K562 (cell line): ENCODE measurements around the gene SOCS7. TPM values are rescaled to one million over a fixed set of nuclear protein-coding genes. Genes with fewer than 3 reads are reported as not detected.

Experiments used
- ATAC-seq: fragments of 200-7000 bp; cut with Tn5 transposase; 3 replicates; pipeline ENCODE4 v1.9.1; 2020; ENCODE audit warnings: moderate library complexity
- BruUV-seq: library from RNA; stranded (reverse); fragments of 400-500 nt; replicated peaks from 2 replicates; lab custom pipeline; 2021; lab: Mats Ljungman, UMichigan
- CTCF ChIA-PET: fragments of 300-600 bp; formaldehyde crosslinking; extraction: SDS; loops from one replicate; lab custom pipeline; 2021; ENCODE audit warnings: low intra/inter-chr PET ratio; lab: Yijun Ruan, JAX
- POLR2A ChIA-PET: fragments of 300-600, 350-650 bp; sonication (Branson Sonifier 250); formaldehyde crosslinking; extraction: SDS; loops from one replicate; lab custom pipeline; 2021; ENCODE audit warnings: antibody characterized with exemption, inconsistent platforms; lab: Yijun Ruan, JAX
- DNase-seq, 4 experiments: peaks; one replicate each; pipeline versions ENCODE4 v3.0.0 to v3.0.0-alpha.2; 2011 to 2018; ENCODE audit warnings: low spot score in 3 of 4, mixed read lengths in 3 of 4; ENCODE audit errors: extremely low read depth in 1 of 4
- FAIRE-seq: peaks from 2 replicates; lab custom pipeline; 2011; peaks lifted over from hg19 to GRCh38; lab: Jason Lieb, UNC
- H2AFZ ChIP-seq: 2 replicates; pipeline ENCODE4 v1.6.0; 2011; ENCODE audit warnings: low read depth, low read length, control low read depth, inconsistent platforms
- H3K27ac ChIP-seq: fragments of 200-600 bp; 3 replicates; pipeline ENCODE4 v1.8.0; 2011; ENCODE audit warnings: low read depth, mild to moderate bottlenecking, control low read depth, inconsistent platforms, low read length, moderate library complexity, mixed read lengths; ENCODE audit errors: extremely low read depth
- H3K27me3 ChIP-seq, 2 experiments: fragments of 300-600 bp in 1 of 2; 2 replicates in 1 of 2; 3 replicates in 1 of 2; pipeline versions ENCODE4 v1.6.0 to v1.8.0; 2011; ENCODE audit warnings: inconsistent platforms in 2 of 2, low read length in 2 of 2, mild to moderate bottlenecking in 1 of 2, mixed read lengths in 1 of 2, moderate library complexity in 1 of 2; ENCODE audit not compliant: control insufficient read depth in 2 of 2, insufficient read depth in 2 of 2
- H3K36me3 ChIP-seq: fragments of 300-600 bp; 3 replicates; pipeline ENCODE4 v1.8.0; 2011; ENCODE audit warnings: mild to moderate bottlenecking, low read length, inconsistent platforms; ENCODE audit not compliant: control insufficient read depth, insufficient read depth
- H3K4me1 ChIP-seq, 2 experiments: fragments of 200-600 bp in 1 of 2; replicated peaks in 1 of 2; 2 replicates in 1 of 2; 3 replicates in 1 of 2; pipeline versions ENCODE4 v1.5.1 to v1.8.0; 2011; ENCODE audit warnings: inconsistent platforms in 2 of 2, low read length in 2 of 2, mild to moderate bottlenecking in 1 of 2, mixed read lengths in 1 of 2, moderate library complexity in 1 of 2; ENCODE audit not compliant: control insufficient read depth in 2 of 2, insufficient read depth in 2 of 2
- H3K4me2 ChIP-seq: 2 replicates; pipeline ENCODE4 v1.6.1; 2011; ENCODE audit warnings: low read length, control low read depth, inconsistent platforms, mixed read lengths; ENCODE audit not compliant: insufficient read depth
- H3K4me3 ChIP-seq: fragments of 200-600 bp; sonication (generic), shearing (Covaris generic); 2 replicates; pipeline ENCODE4 v1.5.1; 2016; ENCODE audit warnings: control low read depth, inconsistent platforms
- H3K79me2 ChIP-seq: fragments of 200-600 bp; 3 replicates; pipeline ENCODE4 v1.8.0; 2011; ENCODE audit warnings: low read length, inconsistent platforms; ENCODE audit not compliant: control insufficient read depth, insufficient read depth
- H3K9ac ChIP-seq, 2 experiments: 2 replicates each; pipeline versions ENCODE4 v1.6.0 to v1.6.1; 2011; ENCODE audit warnings: low read depth in 2 of 2, low read length in 2 of 2, control low read depth in 1 of 2, inconsistent platforms in 1 of 2, mild to moderate bottlenecking in 1 of 2, mixed read lengths in 1 of 2; ENCODE audit not compliant: insufficient read depth in 1 of 2
- H3K9me1 ChIP-seq: one replicate; pipeline ENCODE4 v1.6.0; 2011; ENCODE audit warnings: inconsistent platforms, mild to moderate bottlenecking, low read length, moderate library complexity; ENCODE audit not compliant: control insufficient read depth, insufficient read depth
- H3K9me3 ChIP-seq: replicated peaks from 2 replicates; pipeline ENCODE4 v1.5.1; 2011; ENCODE audit warnings: low read depth, low read length, inconsistent platforms; ENCODE audit not compliant: control insufficient read depth, insufficient read depth
- H4K20me1 ChIP-seq: replicated peaks from 2 replicates; pipeline ENCODE4 v1.6.1; 2011; ENCODE audit warnings: low read length, inconsistent platforms, mixed read lengths; ENCODE audit not compliant: control insufficient read depth, insufficient read depth
- MLX ChIP-seq, 2 experiments: fragments of 450-650 bp in 1 of 2; sonication (generic) in 1 of 2; formaldehyde crosslinking; conservative IDR thresholded peaks; 2 replicates each; pipeline versions ENCODE4 v1.4.0 to v1.8.1; 2020 to 2022; ENCODE audit warnings: mild to moderate bottlenecking in 1 of 2, missing genetic modification reagents in 1 of 2
- ZNF212 ChIP-seq: fragments of 450-650 bp; formaldehyde crosslinking; IDR thresholded peaks from 2 replicates; pipeline ENCODE4 v1.4.0; 2020; ENCODE audit warnings: mild to moderate bottlenecking
- WGBS: fragments of 100-300 bp; shearing (Covaris generic); methylation state at CpG from one replicate; pipeline ENCODE4 v1.1.6; 2016; ENCODE audit warnings: low coverage, mixed read lengths; ENCODE audit not compliant: insufficient coverage; ENCODE audit errors: missing lambda C conversion rate; 5-methylcytosine and 5-hydroxymethylcytosine counted together
- in situ Hi-C: fragments of 300-500 bp; cut with MboI; formaldehyde crosslinking; loops from 4 replicates; pipeline ENCODE4 v1.15.0; 2018; ENCODE audit warnings: inconsistent platforms, mixed read lengths
- intact Hi-C: fragments of 100-400 bp; cut with micrococcal nuclease; formaldehyde crosslinking; loops from 2 replicates; pipeline ENCODE4 v1.14.2; 2022
- polyA plus RNA-seq, 8 experiments: library from polyadenylated mRNA; depleted of rRNA in 4 of 8; stranded (reverse) in 5 of 8; unstranded in 3 of 8; fragments of >200 nt; fragmentation: Nextera tagmentation in 2 of 8; fragmentation: Illumina TruSeq in 1 of 8; extraction: Ambion mirVana in 2 of 8; extraction: Trizol in 1 of 8; gene quantifications; 2 replicates each; pipeline versions ENCODE4 v1.2.1 to v1.2.3, GENCODE V29; 2011 to 2014; ENCODE audit warnings: inconsistent platforms in 1 of 8, missing spikeins in 1 of 8
- total RNA-seq, 7 experiments: library from RNA; depleted of rRNA in 6 of 7; stranded (reverse); fragments of >200 nt in 6 of 7; fragmentation: Illumina TruSeq in 2 of 7; extraction: Trizol in 2 of 7; gene quantifications; 2 replicates each; pipeline versions ENCODE4 v1.2.1 to v1.2.3, GENCODE V29; 2011 to 2021; ENCODE audit warnings: low replicate concordance in 1 of 7

The SOCS7 gene
- total and polyA plus RNA-seq, 9 of the 15 experiments (the other 6 are each of a cell fraction or from before 2014, with no cell fraction given): 0.94 to 14.5 (median 8.2) TPM

- Histone ChIP-seq H3K27ac (no peak overlapping the region), H3K36me3 (no peaks in the 10 kb centered on the region), H3K4me1 (peaks cover 6 to 17% of the 10 kb centered on the region in 2 experiments; a peak in 4 of 5 replicates), H4K20me1 (peaks cover 10% of the 10 kb centered on the region), H2AFZ (no peak overlapping the region), H3K9me1 (no peaks in the 10 kb centered on the region), H3K9ac (no peak overlapping the region), H3K27me3 (peaks cover 5 to 60% of the 10 kb centered on the region in 2 experiments; a peak in 2 of 5 replicates), H3K79me2 (no peaks in the 10 kb centered on the region), H3K4me2 (no peak overlapping the region), H3K9me3 (no peaks in the 10 kb centered on the region), H3K4me3 (no peak overlapping the region)
- no peak for DNase-seq
- CTCF ChIA-PET: no interaction called here
- in situ Hi-C loops (no loop called here), intact Hi-C loops (no loop called here)
- ATAC-seq: no peak
- no TSS peak for BruUV-seq
- TF ChIP-seq MLX (CRISPR knock-in tag; conservative IDR thresholded peaks at IDR 0.05): no peak
- no peak for TF ChIP-seq ZNF212 (CRISPR knock-in tag)
- POLR2A ChIA-PET: interaction anchor here (2.2 kb wide), 1 partner anchor 10 kb away, joined by 5 read pairs; no protein-coding TSS in a partner anchor
- FAIRE-seq: no peak
- 9% methylated on average over 5 of the region's 6 CpGs for WGBS
Observed at GRCh38 chr17:38450557-38451029, 98.9 kb downstream of the SOCS7 start.
